DOHH2 (cell line): Measurements from ENCODE around the gene MTFMT.

Experiments used
- CTCF ChIP-seq: fragments of 200-600 bp; sonication (generic); IDR thresholded peaks from one replicate; pipeline ENCODE4 v1.5.1; 2014; ENCODE audit warnings: antibody characterized with exemption, mild to moderate bottlenecking, low read depth, low read length; ENCODE audit not compliant: poor library complexity, severe bottlenecking
- EZH2phosphoT487 ChIP-seq: fragments of 200-600 bp; sonication (generic); IDR thresholded peaks from 2 replicates; pipeline ENCODE4 v1.6.1; 2017; ENCODE audit warnings: borderline replicate concordance, mild to moderate bottlenecking, antibody characterized with exemption, low read length, moderate library complexity, mixed read lengths

DNA sequence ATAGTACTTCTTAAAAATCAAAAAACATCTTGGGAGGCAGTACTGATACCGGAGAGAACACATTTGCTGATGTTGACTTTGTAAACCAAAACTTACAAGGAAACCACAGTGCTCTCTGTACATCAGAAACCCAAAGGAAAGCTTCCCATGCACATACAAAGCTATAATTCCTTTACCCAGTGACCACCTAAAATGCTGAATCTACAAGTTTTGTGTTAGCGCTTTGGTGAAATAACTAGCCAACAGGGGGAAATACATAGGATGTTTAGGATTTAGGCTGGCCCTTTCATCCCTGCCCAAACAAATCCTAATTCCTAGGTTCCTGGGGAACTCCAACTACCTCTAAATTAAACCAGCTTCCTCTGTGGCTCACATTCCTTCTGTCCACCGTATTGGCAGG lies 24.4 kb downstream of the MTFMT start:
- TF ChIP-seq CTCF (no peak), EZH2phosphoT487 (no peak)
